GM06990 (cell line): ENCODE data around the gene NUDT7.

Source experiments
- DNase-seq: peaks from one replicate; pipeline ENCODE4 v3.0.0-alpha.2; 2011; ENCODE audit not compliant: insufficient read length; ENCODE audit errors: extremely low read depth
- H3K27me3 ChIP-seq: replicated peaks from 2 replicates; pipeline ENCODE4 v1.6.0; 2011; ENCODE audit warnings: low read length; ENCODE audit not compliant: control insufficient read depth, insufficient read depth
- H3K36me3 ChIP-seq: 2 replicates; pipeline ENCODE4 v1.5.1; 2011; ENCODE audit warnings: low read length; ENCODE audit not compliant: control insufficient read depth, insufficient read depth
- H3K4me3 ChIP-seq: replicated peaks from 2 replicates; pipeline ENCODE4 v1.5.1; 2011; ENCODE audit warnings: low read depth, mild to moderate bottlenecking, control low read depth, low read length
- TF ChIP-seq, protein P1 (sequence below): IDR thresholded peaks from 2 replicates; pipeline ENCODE4 v1.5.1; 2011; ENCODE audit warnings: low read length, control low read depth, mild to moderate bottlenecking, inconsistent platforms; ENCODE audit not compliant: insufficient read depth, poor library complexity, severe bottlenecking

NUDT7 gene

DNA sequence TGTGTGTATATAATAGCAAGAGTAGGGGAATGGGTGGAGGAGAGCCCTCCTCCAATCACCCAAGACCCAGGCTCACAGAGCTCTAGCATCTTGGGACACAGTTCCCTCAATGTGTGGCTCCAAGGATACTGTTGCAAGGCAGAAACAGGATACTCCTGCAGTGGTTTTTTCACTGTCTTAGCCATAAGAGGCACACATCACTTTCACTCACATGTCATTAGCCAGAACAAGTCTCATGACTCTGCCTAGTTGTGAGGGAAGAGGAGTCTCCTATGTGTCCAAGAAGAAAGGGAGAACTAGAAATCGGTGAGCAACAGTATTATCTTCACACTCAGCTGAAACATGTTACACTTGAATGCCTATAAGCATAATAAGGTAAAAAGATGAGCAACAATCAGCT is 11.1 kb upstream of the NUDT7 start:
- Histone ChIP-seq H3K4me3 (no peak overlapping the region), H3K36me3 (no peaks in the 10 kb centered on the region), H3K27me3 (peaks cover 1% of the 10 kb centered on the region; the same call in 1 of the 2 replicates)
- TF ChIP-seq, protein P1, sequence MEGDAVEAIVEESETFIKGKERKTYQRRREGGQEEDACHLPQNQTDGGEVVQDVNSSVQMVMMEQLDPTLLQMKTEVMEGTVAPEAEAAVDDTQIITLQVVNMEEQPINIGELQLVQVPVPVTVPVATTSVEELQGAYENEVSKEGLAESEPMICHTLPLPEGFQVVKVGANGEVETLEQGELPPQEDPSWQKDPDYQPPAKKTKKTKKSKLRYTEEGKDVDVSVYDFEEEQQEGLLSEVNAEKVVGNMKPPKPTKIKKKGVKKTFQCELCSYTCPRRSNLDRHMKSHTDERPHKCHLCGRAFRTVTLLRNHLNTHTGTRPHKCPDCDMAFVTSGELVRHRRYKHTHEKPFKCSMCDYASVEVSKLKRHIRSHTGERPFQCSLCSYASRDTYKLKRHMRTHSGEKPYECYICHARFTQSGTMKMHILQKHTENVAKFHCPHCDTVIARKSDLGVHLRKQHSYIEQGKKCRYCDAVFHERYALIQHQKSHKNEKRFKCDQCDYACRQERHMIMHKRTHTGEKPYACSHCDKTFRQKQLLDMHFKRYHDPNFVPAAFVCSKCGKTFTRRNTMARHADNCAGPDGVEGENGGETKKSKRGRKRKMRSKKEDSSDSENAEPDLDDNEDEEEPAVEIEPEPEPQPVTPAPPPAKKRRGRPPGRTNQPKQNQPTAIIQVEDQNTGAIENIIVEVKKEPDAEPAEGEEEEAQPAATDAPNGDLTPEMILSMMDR: no peak
- DNase-seq: no peak

DNA sequence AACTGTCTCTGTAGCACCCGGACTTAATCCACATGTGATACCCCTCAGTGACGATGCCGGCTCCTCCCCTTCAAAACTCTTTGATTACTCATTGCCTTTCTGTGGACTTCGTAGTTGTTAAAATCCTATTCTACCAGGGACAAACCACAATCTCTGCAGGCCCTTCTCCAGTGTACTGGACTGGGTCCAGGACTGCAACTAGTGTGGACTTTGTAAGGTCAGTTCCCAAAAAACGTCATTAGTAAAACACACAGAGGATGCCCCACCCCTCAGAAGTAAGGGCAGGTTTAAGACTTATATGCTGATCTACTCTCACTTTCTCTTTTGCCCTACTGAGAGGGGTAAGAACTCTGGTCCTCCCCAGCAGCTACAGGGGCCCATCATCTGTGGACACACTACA is 10.5 kb upstream of the NUDT7 start:
- Histone ChIP-seq H3K27me3 (peaks cover 1% of the 10 kb centered on the region; the same call in 1 of the 2 replicates), H3K4me3 (no peak overlapping the region; the same call in 1 of the 2 replicates), H3K36me3 (no peaks in the 10 kb centered on the region)
- DNase-seq: no peak
- TF ChIP-seq, protein P1: no peak

- H3K4me3 ChIP-seq: no peak overlapping the region
- no peak for DNase-seq
- H3K27me3 ChIP-seq: no peaks in the 10 kb centered on the region
- H3K36me3 ChIP-seq: no peaks in the 10 kb centered on the region
- TF ChIP-seq, protein P1: no peak
Measured at GRCh38 chr16:77715145-77715544, 7.2 kb upstream of the NUDT7 start.

DNA sequence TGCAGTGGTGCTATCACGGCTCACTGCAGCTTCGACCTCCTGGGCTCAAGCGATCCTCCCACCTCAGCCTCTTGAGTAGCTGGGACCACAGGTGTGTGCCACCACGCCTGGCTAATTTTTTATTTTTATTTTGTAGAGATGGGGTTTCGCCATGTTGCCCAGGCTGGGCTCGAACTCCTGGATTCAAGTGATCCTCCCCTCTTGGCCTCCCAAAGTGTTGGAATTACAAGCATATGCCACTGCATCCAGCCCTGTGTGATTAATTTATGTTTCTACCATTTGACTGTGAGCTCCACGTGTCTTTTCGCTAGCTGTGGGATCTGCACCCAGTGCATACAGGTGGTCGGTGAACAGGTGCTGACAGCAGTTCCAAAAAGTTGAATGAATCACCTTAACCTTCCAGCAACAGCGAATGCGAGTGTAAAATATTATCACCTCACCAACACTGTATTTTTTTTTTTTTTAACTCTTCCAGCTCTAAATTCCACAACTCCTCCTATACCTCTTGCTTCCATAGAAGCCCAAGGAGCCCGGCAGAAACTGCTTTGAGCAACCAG is 484 bp upstream of the NUDT7 start:
- Histone ChIP-seq H3K4me3 (peak overlapping the region; percentile 55), H3K36me3 (no peaks in the 10 kb centered on the region), H3K27me3 (no peaks in the 10 kb centered on the region)
- no peak for DNase-seq
- TF ChIP-seq, protein P1: no peak

DNA sequence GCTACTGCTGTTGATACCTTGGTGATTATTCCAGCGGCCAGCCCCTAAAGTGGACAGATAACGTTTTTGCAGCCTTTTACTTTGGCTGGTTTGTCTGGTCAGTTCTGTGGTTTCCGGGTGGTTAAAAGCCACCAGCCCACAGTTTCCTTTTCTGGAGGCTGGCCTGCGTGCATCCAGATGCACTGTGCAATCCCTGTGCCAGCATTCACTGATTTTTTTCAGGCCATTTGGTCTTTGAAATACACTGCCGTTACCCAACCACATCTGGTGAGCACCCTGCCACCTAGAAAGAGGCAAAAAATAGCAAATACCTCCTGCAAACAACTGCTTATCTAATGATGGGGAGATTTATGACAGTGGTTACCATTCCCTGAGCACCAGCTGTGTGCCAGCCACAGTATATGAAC is 797 bp downstream of the NUDT7 start:
- TF ChIP-seq, protein P1: no peak
- Histone ChIP-seq H3K4me3 (peak overlapping the region; percentile 64), H3K36me3 (no peaks in the 10 kb centered on the region), H3K27me3 (no peaks in the 10 kb centered on the region)
- no peak for DNase-seq

DNA sequence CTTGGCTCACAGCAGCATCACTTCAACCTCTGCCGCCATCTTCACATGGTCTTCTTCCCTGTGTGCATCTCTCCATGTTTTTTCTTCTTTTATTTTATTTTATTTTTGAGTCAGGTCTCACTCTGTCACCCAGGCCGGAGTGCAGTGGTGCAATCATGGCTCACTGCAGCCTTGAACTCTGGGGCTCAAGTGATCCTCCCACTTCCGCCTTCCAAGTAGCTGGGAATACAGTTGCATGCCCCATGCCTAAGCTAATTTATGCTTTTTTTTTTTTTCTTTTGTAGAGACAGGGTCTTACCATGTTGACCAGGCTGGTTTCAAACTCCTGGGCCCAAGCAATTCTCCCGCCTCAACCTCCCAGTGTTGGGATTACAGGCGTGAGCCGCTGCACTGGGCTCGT is 1.9 kb downstream of the NUDT7 start:
- Histone ChIP-seq H3K36me3 (no peaks in the 10 kb centered on the region), H3K27me3 (no peaks in the 10 kb centered on the region), H3K4me3 (no peak overlapping the region)
- TF ChIP-seq, protein P1: no peak
- DNase-seq: no peak
